Left forelimb (tissue), 1 donor: Measurements from ENCODE around the gene DPAGT1.
"Not testable (repeated sequence)": the region's sequence is repeated elsewhere in the genome, so short reads cannot be mapped to it uniquely, and the experiment has no call there.

Experiments
- DNase-seq: peaks from one replicate; pipeline ENCODE4 v3.0.0-alpha.2; 2018; ENCODE audit warnings: low spot score

Gene DPAGT1

GRCh38 chr11:119101759-119102423 lies at the start of gene DPAGT1:
Gene DPAGT1, minus strand, starts transcription at chr11:119101853. Its CDS starts 198 bp downstream, at chr11:119101655.
- DNase-seq: peak; percentile 92

GRCh38 chr11:119149786-119150275 lies 48.2 kb upstream of the DPAGT1 start:
- DNase-seq: no peak

- no peak for DNase-seq
These were observed 47.5 kb upstream of the DPAGT1 start, which contains the start of gene ABCG4 for GRCh38 chr11:119149018-119149785. Gene ABCG4, plus strand, starts transcription at chr11:119149052. Its CDS starts 914 bp downstream, at chr11:119149966.

- no peak for DNase-seq
These were observed 47.0 kb upstream of the DPAGT1 start for GRCh38 chr11:119148720-119149017.

- DNase-seq: no peak
These were observed 46.1 kb upstream of the DPAGT1 start for GRCh38 chr11:119147604-119148333.

GRCh38 chr11:119145551-119145950 lies 43.9 kb upstream of the DPAGT1 start:
- DNase-seq: no peak

DNA sequence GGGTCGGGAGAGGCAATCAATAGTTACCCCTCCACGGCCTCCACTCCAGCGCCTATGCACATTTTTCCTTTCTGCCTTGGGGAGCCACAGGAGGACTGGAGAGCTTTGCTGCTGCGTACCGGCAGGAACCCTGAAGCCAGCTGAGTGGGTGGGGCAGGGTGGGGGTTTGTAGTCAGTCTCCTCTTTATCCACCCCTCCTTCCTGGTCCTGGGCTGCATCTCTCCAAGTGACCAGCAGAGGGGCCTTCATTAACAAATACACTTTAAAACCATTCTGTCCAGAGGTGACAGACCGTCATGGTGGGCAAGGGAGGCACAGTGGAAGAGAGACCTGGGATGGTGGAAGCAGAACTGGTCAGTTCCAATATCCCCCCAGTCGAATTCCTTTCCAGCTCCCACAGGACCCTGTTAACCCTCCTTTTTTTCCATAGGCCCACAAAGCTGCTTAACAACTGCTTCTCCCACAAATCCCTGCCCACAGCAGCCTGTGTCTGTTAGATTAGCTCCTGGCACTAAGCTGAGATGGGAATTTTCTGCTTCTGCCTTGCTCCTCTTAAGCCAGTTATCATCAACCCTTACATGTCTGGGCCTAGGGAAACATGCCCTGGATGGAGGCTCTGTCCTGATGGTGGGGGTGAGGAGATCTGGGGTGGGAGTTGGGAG lies 43.3 kb upstream of the DPAGT1 start:
- DNase-seq: no peak

DNA sequence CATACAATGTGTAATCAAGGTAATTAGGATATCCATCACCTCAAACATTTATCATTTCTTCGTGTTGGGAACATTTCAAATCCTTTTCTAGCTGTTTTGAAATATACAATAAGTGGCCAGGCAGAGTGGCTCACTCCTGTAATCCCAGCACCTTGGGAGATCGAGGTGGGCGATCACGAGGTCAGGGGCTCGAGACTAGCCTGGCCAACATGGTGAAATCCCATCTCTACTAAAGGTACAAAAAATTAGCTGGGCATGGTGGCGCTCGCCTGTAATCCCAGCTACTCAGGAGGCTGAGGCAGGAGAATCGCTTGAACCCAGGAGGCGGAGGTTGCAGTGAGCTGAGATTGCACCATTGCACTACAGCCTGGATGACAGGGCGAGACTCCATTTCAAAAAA lies 37.6 kb upstream of the DPAGT1 start:
- DNase-seq: not testable (repeated sequence)

DNA sequence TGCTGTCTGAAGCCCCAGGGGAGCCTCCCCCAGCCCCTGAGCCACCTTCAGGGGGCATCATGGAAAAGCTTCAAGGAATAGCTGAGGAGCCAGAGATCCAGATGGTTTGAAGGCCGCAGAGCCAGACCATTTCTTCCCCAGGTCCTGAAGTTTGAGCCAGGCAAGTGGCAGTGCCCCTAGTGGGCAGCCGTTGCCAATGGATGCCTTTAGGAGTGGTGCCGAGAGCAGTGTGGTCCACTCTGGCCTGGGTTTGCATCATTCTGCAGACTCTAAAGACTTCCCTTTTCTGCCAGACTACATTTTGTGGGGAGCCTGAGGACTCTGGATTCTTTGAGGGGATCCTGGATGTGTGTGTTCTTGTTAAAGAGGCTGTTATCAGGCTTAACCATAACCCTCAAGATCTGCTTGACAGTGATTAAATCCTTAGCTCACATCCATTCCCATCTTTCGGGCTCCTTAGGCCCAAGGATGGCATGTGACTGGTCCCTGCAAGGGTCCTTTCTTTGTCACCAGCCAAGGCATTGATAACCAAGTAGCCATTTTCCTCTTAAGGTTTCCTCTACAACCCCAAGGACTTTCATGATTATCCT lies 32.8 kb upstream of the DPAGT1 start:
- no peak for DNase-seq

GRCh38 chr11:119130662-119131061 lies 29.0 kb upstream of the DPAGT1 start:
- DNase-seq: no peak

DNA sequence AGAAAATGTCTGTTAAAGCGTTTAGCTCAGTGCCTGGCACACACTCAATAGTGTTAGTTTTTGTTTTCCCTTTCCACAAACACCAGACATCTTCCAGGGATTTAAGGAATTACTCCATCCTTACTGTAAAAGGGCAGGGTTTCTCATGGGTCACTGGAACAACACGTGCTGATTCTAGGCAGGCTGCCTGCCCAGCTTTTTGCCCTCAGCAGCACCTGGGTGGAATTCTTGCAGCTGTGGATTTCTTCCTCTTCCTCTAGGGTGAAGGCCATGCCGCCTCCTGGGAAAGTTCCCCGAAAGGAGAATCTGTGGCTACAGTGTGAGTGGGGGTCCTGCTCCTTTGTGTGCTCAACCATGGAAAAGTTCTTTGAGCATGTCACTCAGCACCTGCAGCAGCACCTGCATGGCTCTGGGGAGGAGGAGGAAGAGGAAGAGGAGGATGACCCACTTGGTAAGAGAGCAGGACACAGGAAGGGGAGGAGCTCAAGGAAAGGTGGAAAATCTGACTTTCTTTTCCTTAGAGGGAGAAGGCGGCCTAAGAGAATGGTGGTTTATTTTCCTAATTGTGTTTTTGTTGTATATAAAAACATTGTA lies 25.1 kb upstream of the DPAGT1 start:
- no peak for DNase-seq

- no peak for DNase-seq
These were observed 24.2 kb upstream of the DPAGT1 start for GRCh38 chr11:119125821-119126220.

DNA sequence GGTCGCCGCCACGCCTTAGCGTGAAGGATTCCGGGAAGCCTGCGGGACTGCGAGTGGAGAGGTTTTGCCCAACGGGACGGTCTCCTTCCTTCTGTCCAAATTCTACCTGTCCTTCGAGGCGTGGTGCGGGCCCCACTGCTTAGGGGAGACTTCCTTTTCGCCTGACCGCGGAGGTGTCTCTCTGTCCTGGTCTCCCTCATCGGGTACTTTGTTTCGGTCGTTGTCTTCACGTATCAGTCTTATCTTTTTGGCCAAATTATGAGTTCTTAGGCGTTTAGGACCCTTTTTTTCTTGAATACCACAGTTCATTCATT lies 20.1 kb upstream of the DPAGT1 start:
- no peak for DNase-seq

DNA sequence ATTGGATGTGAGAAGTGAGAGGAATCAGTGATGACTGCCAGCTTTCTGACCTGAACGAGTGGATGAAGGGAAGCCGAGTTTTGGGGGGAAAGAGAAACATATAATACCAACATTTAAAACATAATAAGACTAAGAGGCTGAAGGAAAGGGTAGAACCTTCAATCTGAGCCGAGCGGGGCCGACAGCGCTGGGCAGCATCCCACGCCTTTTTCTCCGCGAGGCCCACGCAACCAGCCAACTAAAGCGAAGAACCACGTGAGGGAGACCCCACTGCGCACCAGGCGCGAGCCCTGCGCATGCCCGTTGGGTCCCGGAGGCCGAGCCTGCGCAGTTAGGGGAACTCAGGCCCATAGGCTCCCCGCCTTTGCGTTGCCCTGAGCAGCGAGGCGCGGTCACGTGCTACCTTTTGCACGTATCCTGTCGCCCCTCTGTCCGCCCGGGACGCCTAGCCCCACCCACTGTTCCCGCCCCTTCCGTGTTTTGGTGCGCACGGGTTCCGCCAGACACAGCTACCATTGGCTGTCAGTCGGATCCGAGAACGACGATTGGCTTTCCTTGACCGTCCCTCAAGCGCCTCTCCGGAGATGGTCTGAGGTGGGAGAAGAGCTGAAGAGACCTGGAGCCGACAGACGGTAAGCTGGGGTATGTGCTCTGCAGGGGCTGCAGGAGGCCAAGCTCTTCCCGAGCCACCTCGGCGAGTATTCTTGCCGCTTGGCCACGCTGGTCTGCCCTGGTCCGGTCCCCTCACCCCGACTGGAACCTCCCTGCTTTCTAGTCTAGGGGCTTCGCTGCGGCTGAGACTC lies 19.6 kb upstream of the DPAGT1 start, which contains the start of gene HINFP:
TSS of gene HINFP (plus strand) at position 573 of the 803 bp plus-strand sequence. CDS start 5,365 bp downstream, outside the sequence.
- peak; percentile 99 for DNase-seq

GRCh38 chr11:119120639-119121007 lies 19.0 kb upstream of the DPAGT1 start:
- DNase-seq: no peak

DNA sequence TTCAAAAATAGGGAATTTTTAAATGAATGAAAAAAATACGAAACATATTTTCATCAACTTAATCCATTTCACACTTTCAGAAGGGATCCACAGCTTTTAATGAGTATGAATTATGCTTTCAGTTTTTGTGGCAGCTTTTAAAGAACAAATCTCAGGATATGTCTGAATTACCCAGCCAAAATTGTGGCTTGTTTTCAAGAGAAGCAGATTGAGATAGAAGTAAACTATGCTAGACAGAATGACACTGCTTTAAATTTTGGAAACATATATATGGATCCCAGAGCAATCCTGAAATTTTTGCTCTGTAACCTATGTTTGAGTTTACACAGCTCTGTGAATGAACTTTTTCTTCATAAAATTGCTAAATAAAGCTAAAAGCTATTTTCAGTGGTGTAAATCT lies 17.3 kb upstream of the DPAGT1 start:
- no peak for DNase-seq

GRCh38 chr11:119118227-119118626 lies 16.6 kb upstream of the DPAGT1 start:
- no peak for DNase-seq

- no peak for DNase-seq
These were observed 15.5 kb upstream of the DPAGT1 start for GRCh38 chr11:119117004-119117706.

GRCh38 chr11:119116601-119117000 lies 14.9 kb upstream of the DPAGT1 start:
- no peak for DNase-seq

DNA sequence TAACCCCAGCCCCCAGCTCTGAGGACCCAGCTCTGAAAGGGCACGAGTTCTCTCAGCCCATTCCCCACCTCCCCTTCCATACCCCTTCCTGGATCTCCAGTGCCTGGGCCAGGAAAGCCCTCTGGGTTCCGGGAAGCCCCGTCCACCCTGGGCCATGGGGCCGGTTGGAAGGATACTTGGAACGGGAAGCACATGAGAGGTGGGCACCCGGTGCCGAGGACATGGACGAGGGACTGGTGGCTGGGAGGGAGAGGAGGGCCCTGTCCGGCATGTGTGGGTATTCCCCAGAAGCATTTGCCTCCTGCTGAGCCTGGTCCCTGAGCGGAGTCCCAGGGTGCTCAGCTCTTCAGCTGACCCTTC lies 14.6 kb upstream of the DPAGT1 start:
- DNase-seq: no peak
